HG03432 (cell line): Measurements from ENCODE around the gene PPIL4.

Experiments
- ATAC-seq: cut with Tn5 transposase; IDR thresholded peaks from one replicate; pipeline ENCODE4 v1.9.1; 2021; ENCODE audit warnings: mild to moderate bottlenecking, moderate library complexity; ENCODE audit not compliant: unreplicated experiment

The PPIL4 gene

GRCh38 chr6:149484733-149485700, 60.8 kb downstream of the PPIL4 start, which contains the start of gene ZC3H12D:
Gene ZC3H12D (minus strand): TSS chr6:149485014. CDS start chr6:149474543, 10,471 bp downstream.
- peak; percentile 51 for ATAC-seq

DNA sequence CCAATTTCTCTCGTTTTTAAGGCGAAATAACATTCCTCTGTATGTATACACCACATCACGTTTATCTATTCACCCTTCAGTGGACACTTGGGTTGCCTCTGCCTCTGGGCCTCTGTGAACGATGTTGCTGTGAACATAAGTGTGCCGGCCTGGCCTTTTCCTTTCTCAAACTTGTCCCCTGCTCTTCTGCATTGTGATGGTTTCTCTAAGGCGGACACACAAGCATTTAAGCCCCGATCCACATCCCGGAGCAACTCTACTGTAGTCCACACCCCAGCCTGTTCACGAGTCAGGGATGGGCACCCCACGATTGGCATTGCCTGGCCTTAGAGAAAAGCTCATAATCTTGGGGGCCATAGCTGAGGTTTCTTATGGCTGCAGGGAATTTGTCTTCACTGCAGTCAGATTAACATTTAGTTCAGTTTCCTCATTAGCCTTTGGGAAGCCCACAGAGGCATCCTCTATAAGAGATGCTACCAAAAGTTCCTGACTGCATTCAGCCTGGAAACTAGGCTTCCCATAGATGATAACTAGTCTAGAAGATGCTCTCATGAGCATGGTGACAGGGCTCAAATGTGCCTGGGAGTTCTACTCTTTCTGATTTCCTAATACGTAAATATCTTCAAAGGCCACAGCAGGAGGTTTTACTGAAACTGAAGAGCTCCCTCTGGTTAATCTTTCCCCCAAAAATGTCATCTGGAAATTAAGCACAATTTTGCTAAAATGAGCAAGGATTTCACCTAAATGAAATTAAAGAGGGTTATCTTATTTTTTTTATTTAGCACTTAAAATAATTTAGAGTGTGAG, 61.8 kb downstream of the PPIL4 start:
- ATAC-seq, result no peak

- ATAC-seq, result no peak
These were observed 62.5 kb downstream of the PPIL4 start for GRCh38 chr6:149483334-149483725.

GRCh38 chr6:149482545-149483333, 63.1 kb downstream of the PPIL4 start:
- no peak for ATAC-seq

DNA sequence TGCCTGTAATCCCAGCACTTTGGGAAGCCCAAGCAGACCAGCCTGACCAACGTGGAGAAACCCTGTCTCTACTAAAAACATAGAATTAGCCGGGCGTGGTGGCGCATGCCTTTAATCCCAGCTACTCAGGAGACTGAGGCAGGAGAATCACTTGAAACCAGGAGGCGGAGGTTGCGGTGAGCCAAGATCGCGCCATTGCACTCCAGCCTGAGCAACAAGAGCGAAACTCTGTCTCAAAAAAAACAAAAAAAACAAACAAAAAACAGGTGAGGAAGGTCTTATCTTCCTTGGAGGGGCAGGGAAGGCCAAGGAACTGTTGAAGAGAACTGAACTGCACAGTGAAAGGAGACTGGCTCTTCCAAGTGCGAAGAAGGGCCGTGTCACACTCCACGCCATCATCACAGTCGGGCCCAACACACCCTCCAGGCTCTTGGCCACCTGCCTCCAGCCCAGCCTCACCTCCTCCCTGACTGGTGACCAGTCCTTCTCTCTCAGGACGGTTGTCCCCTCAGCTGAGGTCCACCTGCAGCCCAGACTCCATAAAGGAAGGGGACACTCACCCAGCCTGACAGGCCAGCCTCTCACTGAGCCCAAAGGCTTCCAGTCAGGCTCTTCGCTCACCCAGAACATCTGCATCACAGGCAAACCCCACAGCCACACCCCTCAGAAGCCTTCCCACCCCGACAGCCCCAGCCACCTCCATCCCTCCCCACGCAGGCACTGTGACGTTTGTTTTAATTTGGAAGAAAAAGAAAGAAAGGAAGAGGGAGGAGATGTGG, 65.2 kb downstream of the PPIL4 start:
- ATAC-seq, result no peak

DNA sequence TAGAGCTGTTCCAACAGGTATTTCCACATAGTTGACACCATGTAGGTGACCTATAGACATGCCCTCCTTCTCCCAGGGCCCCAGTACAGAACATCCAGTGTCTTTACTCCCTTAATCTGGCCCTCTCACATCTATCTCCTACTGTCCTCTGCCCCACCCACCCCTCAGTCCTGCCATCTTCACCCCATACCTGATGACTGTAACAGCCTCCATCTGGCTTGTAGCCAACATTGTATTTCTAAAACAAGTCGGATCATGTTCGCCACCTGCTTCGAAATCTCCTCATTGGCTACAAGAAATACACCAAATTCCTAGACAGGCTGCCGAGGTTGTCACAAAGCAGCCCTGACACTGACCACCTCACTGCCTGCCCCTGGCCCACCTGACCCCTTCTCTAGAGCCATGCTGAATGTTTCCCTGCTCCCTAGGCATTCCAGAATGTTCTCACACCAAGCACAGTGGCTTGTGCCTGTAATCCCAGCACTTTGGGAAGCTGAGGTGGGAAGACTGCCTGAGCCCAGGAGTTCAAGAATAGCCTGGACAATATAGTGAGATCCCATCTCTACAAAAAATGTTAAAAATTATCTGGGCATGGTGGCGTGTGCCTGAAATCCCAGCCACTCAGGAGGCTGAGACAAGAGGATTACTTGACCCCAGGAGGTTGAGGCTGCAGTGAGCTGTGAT, 67.1 kb downstream of the PPIL4 start:
- ATAC-seq, result no peak

DNA sequence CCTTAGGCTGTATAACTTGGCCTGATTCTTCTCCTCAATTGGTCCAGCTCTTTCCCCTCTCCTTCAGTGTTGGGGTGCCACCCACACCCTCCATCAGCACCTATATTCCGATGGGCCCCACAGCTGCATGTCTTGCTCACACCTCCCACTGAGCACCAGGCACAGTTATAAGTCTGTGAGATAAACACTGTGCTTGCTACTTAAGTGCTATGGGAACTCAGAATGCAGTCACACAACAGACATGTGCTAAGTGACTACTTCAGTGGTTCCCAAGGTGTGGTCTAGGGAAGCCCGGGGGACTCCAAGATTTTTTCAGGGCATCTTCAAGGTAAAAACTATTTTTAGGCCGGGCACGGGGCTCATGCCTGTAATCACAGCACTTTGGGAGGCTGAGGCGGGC, 68.3 kb downstream of the PPIL4 start:
- no peak for ATAC-seq

DNA sequence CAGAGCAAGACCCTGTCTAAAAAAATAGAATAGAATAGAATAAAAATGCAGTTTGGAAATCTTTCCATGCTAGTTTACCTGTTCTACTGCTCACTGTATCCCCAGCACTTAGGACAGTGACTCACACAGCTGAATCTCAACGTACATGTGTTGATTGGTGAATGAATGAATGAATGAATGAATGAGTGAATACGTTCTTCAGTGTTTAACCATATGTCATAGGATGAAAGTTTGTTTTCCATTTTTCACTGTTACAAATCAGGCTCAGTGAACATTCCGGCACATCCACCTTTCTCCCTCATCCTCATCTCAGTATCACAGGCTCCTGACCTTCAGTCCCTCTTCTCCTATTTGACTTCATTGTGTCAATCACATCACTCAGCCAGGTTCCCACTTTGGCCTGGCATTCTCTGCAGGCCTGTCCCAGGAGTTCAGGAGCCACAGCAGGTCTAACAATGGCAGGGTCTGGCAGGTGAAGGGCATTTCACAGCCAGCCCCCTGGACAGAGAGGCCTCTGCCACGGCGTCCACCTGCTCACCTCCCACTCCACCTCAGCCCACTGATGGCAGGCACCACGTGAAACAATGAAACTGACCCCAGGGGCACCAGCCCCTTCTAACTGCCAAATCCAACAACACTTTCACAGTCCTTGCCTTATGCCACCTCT, 68.9 kb downstream of the PPIL4 start:
- ATAC-seq, result no peak

GRCh38 chr6:149474108-149474935, 71.5 kb downstream of the PPIL4 start:
- peak; percentile 31 for ATAC-seq

GRCh38 chr6:149473080-149474052, 72.5 kb downstream of the PPIL4 start:
- ATAC-seq, result peak; percentile 32

- ATAC-seq, result no peak
These were observed 73.6 kb downstream of the PPIL4 start for GRCh38 chr6:149472241-149472640.

- peak; percentile 33 for ATAC-seq
These were observed 74.0 kb downstream of the PPIL4 start for GRCh38 chr6:149471801-149472200.

- no peak for ATAC-seq
These were observed 74.9 kb downstream of the PPIL4 start for GRCh38 chr6:149470948-149471347.

GRCh38 chr6:149468179-149468578, 77.7 kb downstream of the PPIL4 start:
- no peak for ATAC-seq

GRCh38 chr6:149467265-149467664, 78.6 kb downstream of the PPIL4 start:
- ATAC-seq, result no peak

DNA sequence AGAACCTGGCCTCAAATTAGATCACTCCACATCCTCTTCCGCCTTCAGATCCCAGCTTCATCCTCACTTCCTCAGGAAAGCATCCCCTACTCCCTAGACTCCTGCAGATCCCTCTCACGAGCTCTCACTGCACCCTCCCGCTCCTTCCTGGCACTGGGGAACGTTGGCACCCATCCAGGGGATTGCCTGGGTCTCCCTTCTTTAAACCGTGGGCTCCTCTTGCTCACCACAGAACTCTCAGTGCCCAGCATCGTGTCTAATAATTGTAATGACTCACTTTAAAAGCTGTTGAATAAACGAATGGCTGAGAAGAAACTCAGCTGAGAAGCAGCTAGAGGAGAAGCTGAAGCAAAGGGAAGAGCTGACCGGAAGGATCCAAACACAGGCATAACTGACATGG, 81.4 kb downstream of the PPIL4 start:
- ATAC-seq, result no peak

- no peak for ATAC-seq
These were observed 82.1 kb downstream of the PPIL4 start for GRCh38 chr6:149463781-149464180.
